GM19240 (cell line): Measurements from ENCODE around the gene RBM47.
"Not testable (repeated sequence)": the region's sequence is repeated elsewhere in the genome, so short reads cannot be mapped to it uniquely, and the experiment has no call there.

Experiments used
- DNase-seq: peaks from one replicate; pipeline ENCODE4 v3.0.0; 2011; ENCODE audit warnings: low spot score; ENCODE audit not compliant: insufficient read length

The RBM47 gene

DNA sequence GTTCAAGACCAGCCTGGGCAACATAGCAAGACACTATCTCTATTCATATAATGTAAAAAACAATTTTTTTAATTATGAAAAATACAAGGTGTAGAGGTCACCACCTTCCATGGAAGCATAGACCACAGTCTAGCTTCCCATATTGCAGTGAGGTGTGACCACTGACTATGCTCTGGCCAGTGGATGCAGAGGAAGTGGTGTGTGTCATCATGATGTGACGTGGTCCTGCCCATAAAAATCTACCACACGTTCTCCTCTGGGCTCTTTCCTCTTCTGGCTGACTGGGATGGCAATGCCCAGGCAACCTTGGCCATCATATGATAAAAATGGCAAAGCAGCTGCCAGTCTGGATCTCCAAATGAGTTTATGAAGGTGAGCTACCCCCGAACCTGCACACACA lies 65.7 kb downstream of the RBM47 start:
- no peak for DNase-seq

GRCh38 chr4:40563401-40563800 lies 66.3 kb downstream of the RBM47 start:
- DNase-seq = no peak

DNA sequence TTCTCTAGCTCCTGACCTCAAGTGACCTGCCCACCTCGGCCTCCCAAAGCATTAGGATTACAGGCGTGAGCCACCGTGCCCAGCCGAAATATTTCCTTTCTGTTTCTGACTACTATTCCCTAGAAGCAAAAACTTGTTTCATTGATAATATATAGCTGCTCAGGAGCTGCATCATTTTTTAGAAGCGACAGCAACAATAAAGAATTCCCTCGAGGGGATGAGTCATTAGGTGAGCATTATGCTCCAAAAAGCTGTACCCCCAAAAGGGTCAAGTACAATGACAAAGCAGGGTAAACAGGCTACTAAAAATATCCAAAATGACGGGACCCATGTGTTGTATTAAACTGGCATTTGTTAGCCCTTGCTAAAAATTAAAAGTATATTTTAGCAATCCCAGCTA lies 67.0 kb downstream of the RBM47 start:
- no peak for DNase-seq

DNA sequence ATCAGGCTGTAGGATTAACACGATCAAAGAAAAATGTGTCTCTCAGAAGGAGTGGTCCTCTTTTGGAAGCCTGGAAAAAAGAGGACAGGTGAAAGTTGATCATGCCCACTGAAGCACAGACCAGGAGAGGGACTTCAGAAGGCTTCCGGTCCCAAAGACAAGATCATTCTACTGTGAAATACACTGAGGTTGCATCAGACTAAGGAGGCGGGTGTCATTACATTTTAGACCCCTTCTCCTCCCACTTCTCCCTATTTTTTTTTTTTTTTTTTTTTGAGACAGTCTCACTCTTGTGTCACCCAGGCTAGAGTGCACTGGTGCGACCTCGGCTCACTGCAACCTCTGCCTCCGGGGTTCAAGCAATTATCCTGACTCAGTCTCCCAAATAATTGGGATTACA lies 67.5 kb downstream of the RBM47 start:
- no peak for DNase-seq

- not testable (repeated sequence) for DNase-seq
Observed at GRCh38 chr4:40561543-40562177, 68.0 kb downstream of the RBM47 start.

- DNase-seq = no peak
Observed at GRCh38 chr4:40559585-40560465, 69.8 kb downstream of the RBM47 start.

- DNase-seq = no peak
Observed at GRCh38 chr4:40557736-40558135, 71.9 kb downstream of the RBM47 start.

GRCh38 chr4:40555176-40555900 lies 74.3 kb downstream of the RBM47 start:
- no peak for DNase-seq

DNA sequence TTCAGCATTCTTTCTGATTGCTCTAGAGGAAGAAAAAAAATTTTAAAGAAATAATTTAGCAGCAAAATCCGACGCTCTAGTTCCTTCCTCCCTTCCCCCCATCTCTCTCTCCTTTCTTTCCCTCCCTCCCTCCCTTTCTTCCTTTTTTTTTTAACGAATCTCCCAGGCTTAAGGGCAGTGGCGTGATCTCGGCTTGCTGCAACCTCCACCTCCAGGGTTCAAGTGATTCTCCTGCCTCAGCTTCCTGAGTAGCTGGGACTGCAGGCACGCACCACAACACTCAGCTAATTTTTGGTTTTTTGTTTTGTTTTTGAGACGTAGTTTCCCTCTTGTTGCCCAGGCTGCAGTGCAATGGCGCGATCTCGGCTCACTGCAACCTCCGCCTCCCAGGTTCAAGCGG lies 75.0 kb downstream of the RBM47 start:
- not testable (repeated sequence) for DNase-seq

DNA sequence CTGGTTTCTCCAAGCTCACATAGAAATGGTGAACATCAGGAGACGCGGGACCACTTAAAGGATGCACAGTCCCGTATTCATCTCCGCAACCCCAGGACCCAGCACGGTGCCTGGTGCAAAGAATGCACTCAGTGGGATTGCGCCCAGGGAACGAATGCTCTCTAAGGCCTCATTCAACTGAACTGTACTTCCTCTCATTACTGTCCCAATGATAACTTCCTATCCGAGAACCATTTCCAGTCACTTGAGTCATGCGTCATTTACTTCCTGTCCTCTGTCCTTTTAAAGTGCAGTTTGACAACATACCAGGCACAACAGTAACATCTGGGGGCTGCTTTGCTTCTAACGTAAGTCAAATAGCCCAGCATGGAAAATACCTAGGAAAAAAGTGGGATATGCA lies 75.7 kb downstream of the RBM47 start:
- no peak for DNase-seq

GRCh38 chr4:40552536-40552935 lies 77.1 kb downstream of the RBM47 start:
- no peak for DNase-seq

- not testable (repeated sequence) for DNase-seq
Observed at GRCh38 chr4:40551568-40552136, 78.0 kb downstream of the RBM47 start.

DNA sequence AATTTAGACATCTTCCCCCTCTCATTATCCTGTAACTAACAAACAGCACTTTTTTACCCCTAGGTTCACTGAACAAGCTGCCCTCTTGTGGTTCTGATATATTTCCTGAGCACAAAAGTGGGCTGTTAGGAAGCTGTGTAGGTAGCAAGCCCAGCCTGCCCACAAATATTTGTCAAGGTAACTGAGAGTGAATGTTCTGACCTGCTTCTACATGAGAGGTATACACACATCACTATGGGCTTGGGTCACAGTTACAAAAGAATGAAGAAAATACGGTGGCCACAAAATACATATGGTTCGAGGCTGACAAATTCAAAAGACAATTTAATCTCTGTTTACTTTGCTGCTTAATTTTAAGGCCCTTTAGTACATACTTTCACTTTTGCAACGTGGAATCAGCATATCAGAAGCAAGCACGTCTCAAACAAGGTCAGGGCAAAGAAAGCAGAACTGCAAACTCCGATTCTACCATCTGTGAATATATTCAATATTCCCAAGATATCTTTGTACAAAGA lies 78.7 kb downstream of the RBM47 start:
- no peak for DNase-seq

DNA sequence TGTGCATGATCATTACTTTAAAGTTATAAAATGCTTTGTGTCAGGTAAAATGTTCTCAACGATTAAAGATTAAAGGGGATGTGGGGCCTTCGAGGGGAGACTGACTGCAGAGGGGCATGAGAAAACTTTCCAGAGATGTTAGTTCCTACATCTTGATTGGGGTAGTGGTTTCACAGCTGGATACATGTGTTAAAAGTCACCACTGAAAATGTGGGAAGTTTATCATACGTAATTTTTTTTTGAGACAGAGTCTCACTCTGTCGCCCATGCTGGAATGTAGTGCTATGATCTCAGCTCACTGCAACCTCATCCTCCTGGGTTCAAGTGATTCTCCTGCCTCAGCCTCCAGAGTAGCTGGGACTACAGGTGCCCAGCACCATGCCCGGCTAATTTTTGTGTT lies 79.5 kb downstream of the RBM47 start:
- DNase-seq = no peak

GRCh38 chr4:40548256-40548655 lies 81.4 kb downstream of the RBM47 start:
- DNase-seq = no peak

GRCh38 chr4:40547789-40548132 lies 81.9 kb downstream of the RBM47 start:
- no peak for DNase-seq

DNA sequence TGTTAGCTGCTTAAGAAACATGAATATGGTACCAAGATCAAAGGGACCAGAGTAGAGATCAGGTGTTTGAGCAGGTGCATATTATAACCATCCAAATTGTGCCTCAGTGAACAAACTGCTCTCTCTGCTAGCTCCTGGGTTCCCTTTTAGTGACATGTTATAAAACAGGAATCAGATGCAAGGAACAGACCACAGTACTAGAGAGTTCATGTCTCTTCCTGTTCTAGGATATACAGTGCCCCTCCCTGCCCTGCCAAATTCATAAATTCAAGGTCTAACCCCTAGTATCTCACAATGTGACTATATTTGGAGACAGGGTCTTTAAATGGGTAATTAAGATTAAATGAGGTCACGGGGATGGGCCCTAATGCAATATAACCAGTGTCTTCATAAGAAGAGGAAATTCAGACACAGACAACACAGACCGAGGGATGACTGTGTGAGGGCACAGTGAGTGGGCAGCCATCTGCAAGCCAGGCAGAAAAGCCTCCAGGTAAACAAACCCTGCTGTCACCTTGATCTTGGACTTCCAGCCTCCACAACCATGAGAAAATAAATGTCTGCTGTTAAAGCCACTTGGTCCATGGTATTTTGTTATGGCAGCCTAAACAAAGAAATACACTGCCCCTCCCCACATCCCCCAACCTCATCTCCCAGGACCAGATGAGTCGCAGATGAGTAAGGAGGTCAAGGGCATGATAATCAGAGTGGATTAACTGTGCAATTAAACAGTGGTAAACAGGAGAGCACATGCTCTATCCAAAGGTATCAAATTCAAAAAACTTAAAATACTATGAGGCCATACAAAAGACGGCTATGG lies 82.5 kb downstream of the RBM47 start:
- no peak for DNase-seq

- no peak for DNase-seq
Observed at GRCh38 chr4:40546506-40546905, 83.2 kb downstream of the RBM47 start.

DNA sequence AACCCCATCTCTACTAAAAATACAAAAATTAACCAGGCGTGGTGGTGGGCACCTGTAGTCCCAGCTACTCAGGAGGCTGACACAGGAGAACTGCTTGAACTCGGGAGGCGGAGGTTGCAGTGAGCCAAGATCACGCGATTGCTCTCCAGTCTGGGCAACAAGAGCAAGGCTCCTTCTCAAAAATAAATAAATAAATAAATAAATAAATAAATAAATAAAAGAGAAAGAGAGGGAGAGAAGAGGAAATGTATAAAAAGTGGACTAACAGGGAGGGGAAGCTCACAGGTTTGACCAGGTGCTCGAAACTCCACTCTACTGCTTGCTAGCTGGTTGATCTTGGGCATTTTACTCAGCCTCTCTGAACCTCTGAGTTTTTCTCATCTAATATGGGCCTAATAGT lies 84.2 kb downstream of the RBM47 start:
- DNase-seq = not testable (repeated sequence)

DNA sequence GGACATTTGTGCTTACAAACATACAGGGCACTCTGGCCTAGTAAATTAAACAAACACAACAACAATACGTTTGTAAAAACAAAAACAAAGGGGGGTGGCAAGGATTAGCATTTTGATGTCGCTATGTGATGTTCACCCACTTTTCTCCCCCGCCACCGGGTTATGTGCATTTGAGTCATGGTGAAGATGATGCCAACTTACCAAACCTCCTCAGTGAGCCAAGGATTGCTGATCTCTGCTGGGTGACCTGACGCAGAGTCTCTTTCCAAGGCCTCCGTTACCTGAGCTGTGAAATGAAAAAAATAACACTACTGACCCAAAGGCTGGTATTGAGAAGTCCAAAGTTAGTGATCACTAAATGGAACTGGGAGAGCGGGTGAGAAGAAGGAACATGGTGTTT lies 85.4 kb downstream of the RBM47 start:
- no peak for DNase-seq

DNA sequence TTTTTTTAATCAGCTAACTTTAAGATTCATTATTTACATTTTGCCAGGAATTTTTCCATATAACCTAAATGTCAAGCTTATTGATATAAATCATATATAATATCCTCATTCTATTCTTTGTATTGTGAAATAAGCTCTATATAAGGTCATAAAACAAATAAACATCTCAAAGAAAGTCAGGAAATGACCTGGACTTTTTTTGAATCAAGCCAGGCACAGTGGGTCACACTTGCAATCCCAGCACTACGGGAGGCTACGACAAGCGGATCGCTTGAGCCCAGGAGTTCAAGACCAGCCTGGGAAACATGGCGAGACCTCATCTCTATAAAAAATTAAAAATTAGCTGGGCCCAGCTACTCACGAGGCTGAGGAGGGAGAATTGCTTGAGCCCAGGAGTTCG lies 88.9 kb downstream of the RBM47 start:
- DNase-seq = no peak
